Upper lobe of left lung (tissue), 6 donors: Measurements from ENCODE around the gene DGKB. TPM values are rescaled to one million over a fixed set of nuclear protein-coding genes. Genes with fewer than 3 reads are reported as not detected.
A peak's percentile ranks its signal among the peaks of the same experiment; 100 is the strongest.

Experiments used
- ATAC-seq, 2 donors: fragments of 200-7000 bp; cut with Tn5 transposase; one replicate each; pipeline ENCODE4 v1.9.1; 2022; ENCODE audit warnings: mild to moderate bottlenecking in 2 of 2, moderate library complexity in 2 of 2; ENCODE audit not compliant: low FRiP score in 2 of 2
- DNase-seq, 2 donors: peaks; one replicate each; pipeline ENCODE4 v3.0.0-alpha.2; 2019 to 2020
- H3K27ac ChIP-seq, 4 donors: fragments of 200-600 bp; sonication (generic); one replicate each; pipeline ENCODE4 v1.5.1; 2016 to 2019
- H3K27me3 ChIP-seq, 4 donors: fragments of 200-600 bp; sonication (generic); one replicate each; pipeline ENCODE4 v1.5.1; 2017 to 2019
- H3K36me3 ChIP-seq, 4 donors: fragments of 200-600 bp; sonication (generic); one replicate each; pipeline ENCODE4 v1.5.1; 2016 to 2019
- H3K4me1 ChIP-seq, 4 donors: fragments of 200-600 bp; sonication (generic); one replicate each; pipeline ENCODE4 v1.5.1; 2018 to 2019
- H3K4me3 ChIP-seq, 4 donors: fragments of 200-600 bp; sonication (generic); one replicate each; pipeline ENCODE4 v1.5.1; 2017 to 2019; ENCODE audit warnings: mild to moderate bottlenecking in 2 of 4, moderate library complexity in 1 of 4
- H3K9me3 ChIP-seq, 4 donors: fragments of 200-600 bp; sonication (generic); one replicate each; pipeline ENCODE4 v1.5.1; 2018 to 2019
- EP300 ChIP-seq, 4 donors: sonication (generic); formaldehyde crosslinking; IDR thresholded peaks; one replicate each; pipeline ENCODE4 v1.5.1; 2017; ENCODE audit warnings: antibody characterized with exemption in 4 of 4, control low read depth in 2 of 4
- POLR2A ChIP-seq, 4 donors: fragments of 450-650 bp; IDR thresholded peaks; one replicate each; pipeline ENCODE4 v1.5.1; 2016 to 2017; ENCODE audit warnings: antibody characterized with exemption in 4 of 4, mild to moderate bottlenecking in 2 of 4
- POLR2AphosphoS5 ChIP-seq, 2 donors: sonication (generic); formaldehyde crosslinking; IDR thresholded peaks; one replicate each; pipeline ENCODE4 v1.5.1; 2017; ENCODE audit warnings: antibody characterized with exemption in 2 of 2
- WGBS, 2 donors: methylation state at CpG; one replicate each; pipeline ENCODE4 v1.1.5; 2017 to 2018; 5-methylcytosine and 5-hydroxymethylcytosine counted together
- total RNA-seq, 6 donors: library from RNA; depleted of rRNA in 4 of 6; stranded (reverse); fragments of >200 nt in 4 of 6; gene quantifications; one replicate each; pipeline versions ENCODE4 v1.1.0 to v1.2.1, GENCODE V29; 2016 to 2021
- TF ChIP-seq, protein P1 (sequence below), 6 experiments: fragments of 450-650 bp in 4 of 6; fragments of 200-600 bp in 2 of 6; sonication (generic) in 2 of 6; IDR thresholded peaks; one replicate each; pipeline ENCODE4 v1.5.1; 2016 to 2019; ENCODE audit warnings: antibody characterized with exemption in 6 of 6
- donor health status: DM: no; HTN: no; CAD: no; lungs with moderate emphysema.
- donor health status: DM: no; HTN: yes; CAD: no; lungs with severe emphysema.

DGKB gene
- total RNA-seq, 6 donors from 2014 or later = 0.09 to 0.30 (median 0.30) TPM; not detected in 3

DNA sequence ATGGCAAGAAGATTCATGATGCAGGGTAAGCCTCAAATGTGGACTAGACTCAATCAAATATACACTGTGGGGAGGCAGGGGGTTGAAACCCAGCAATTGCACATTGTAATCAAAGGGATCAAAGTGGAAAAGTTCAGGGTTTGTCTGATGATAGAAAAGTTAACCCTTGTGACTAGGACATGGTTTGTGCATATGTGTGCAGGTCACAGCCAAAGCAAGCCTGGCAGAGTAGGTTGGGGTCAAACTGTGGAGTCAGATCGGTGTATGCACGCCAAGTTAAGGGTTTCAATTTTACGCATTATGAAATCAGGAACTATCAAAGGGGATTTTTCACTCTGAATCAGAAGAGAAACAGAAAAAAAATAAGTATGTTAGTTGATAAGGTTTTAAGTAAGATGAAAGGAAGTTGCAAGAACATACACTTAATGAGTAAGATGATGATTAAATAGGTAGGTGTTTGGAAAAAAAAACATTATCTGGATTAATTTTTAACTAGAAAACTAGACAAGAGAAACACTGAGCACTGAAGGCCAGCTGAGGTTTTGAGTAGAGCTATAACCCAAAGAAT is 188.3 kb downstream of the DGKB start:
- Histone ChIP-seq H3K27me3 (no peaks in the 10 kb centered on the region), H3K27ac (no peak overlapping the region), H3K36me3 (no peaks in the 10 kb centered on the region), H3K9me3 (no peaks in the 10 kb centered on the region), H3K4me1 (no peaks in the 10 kb centered on the region), H3K4me3 (no peak overlapping the region)
- TF ChIP-seq POLR2AphosphoS5 (IDR thresholded peaks at IDR 0.05) (no peak), POLR2A (IDR thresholded peaks at IDR 0.05) (no peak), EP300 (IDR thresholded peaks at IDR 0.05) (no peak)
- TF ChIP-seq, protein P1, sequence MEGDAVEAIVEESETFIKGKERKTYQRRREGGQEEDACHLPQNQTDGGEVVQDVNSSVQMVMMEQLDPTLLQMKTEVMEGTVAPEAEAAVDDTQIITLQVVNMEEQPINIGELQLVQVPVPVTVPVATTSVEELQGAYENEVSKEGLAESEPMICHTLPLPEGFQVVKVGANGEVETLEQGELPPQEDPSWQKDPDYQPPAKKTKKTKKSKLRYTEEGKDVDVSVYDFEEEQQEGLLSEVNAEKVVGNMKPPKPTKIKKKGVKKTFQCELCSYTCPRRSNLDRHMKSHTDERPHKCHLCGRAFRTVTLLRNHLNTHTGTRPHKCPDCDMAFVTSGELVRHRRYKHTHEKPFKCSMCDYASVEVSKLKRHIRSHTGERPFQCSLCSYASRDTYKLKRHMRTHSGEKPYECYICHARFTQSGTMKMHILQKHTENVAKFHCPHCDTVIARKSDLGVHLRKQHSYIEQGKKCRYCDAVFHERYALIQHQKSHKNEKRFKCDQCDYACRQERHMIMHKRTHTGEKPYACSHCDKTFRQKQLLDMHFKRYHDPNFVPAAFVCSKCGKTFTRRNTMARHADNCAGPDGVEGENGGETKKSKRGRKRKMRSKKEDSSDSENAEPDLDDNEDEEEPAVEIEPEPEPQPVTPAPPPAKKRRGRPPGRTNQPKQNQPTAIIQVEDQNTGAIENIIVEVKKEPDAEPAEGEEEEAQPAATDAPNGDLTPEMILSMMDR (IDR thresholded peaks at IDR 0.05) = no peak
- DNase-seq (no peak), ATAC-seq (no peak)
- 72 to 73% methylated on average over 3 of the region's 3 CpGs for WGBS, 2 donors

DNA sequence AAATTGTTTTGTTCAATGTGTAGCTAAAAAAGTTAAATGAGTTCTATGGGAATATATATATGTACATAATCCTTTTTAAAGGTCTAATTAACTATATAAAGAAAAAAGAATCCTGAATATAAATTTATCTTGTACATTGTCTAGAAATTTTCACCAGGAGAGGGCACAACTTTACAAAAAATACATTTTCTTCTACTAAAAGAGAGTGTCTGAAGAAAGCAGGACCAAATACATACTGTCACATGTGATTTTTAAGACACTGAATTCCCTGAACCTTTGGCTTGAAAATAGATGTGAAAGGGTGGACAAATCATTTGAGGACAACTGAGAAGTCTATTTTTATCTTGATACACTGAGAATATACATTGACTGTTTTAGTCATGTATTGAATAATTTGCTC is 204.3 kb downstream of the DGKB start:
- no peaks in the 10 kb centered on the region for H3K27me3 ChIP-seq
- no peak for DNase-seq
- no peaks in the 10 kb centered on the region for H3K4me1 ChIP-seq
- H3K4me3 ChIP-seq = no peak overlapping the region
- no peaks in the 10 kb centered on the region for H3K9me3 ChIP-seq
- ATAC-seq = no peak
- H3K27ac ChIP-seq = no peak overlapping the region
- TF ChIP-seq POLR2A (IDR thresholded peaks at IDR 0.05) (no peak), POLR2AphosphoS5 (IDR thresholded peaks at IDR 0.05) (no peak), EP300 (IDR thresholded peaks at IDR 0.05) (no peak)
- TF ChIP-seq, protein P1 (IDR thresholded peaks at IDR 0.05) = no peak
- H3K36me3 ChIP-seq = no peaks in the 10 kb centered on the region

DNA sequence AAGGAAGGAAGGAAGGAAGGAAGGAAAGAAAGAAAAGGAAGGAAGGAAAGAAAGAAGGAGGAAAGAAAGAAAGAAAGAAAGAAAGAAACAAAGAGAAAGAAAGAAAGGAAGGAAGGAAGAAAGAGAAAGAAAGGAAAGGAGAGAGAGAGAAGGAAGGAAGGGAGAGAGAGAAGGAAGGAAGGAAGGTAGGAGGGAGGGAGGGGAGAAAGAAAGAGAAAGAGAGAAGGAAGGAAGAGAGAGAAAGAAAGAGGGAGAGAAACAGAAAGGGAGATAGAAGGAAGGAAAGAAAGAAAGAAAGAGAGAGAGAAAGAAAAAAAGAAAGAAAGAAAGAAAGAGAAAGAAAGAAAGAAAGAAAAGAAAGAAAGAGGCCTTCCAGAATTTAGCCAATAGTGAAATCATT is 204.9 kb downstream of the DGKB start:
- Histone ChIP-seq H3K27ac (no peak overlapping the region), H3K4me3 (no peak overlapping the region), H3K27me3 (no peaks in the 10 kb centered on the region), H3K4me1 (no peaks in the 10 kb centered on the region), H3K36me3 (no peaks in the 10 kb centered on the region), H3K9me3 (no peaks in the 10 kb centered on the region)
- TF ChIP-seq, protein P1 (IDR thresholded peaks at IDR 0.05) = no peak
- TF ChIP-seq POLR2A (IDR thresholded peaks at IDR 0.05) = no peak
- DNase-seq = no peak
- ATAC-seq = no peak

DNA sequence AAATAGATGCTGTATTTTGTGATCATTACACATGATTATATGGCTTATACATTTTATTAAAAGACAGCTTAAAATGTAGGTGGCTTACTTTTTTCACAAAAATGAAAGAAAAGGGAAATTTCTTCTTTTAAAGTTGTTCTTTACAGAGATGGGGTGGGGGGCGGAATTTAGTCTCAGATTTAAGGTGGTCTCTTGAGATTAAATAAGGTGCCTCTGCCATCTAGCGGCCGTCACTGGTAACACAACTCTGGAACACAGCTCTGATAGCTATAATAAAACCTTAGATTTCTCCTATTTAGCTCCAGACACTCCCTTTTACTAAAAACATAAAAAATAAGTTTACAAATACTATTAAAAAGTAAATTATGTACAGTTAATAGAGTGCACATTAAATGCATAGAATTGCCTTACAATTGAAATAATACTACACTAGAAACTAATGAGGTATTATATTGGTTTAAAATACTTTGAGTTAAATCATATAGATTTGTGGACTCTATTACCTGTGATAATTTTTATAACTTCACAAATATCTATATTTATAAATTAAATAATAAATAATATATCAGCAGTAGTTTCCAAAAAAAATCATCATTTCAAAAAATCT is 210.9 kb downstream of the DGKB start:
- no peak overlapping the region for H3K27ac ChIP-seq
- 1 to 5% methylated on average over 3 of the region's 3 CpGs for WGBS, 2 donors
- H3K4me1 ChIP-seq = no peaks in the 10 kb centered on the region
- H3K4me3 ChIP-seq = no peak overlapping the region
- H3K36me3 ChIP-seq = no peaks in the 10 kb centered on the region
- TF ChIP-seq, protein P1 (IDR thresholded peaks at IDR 0.05) = peak; percentile 43 to 72 (median 63)
- no peak for TF ChIP-seq POLR2A (IDR thresholded peaks at IDR 0.05)
- DNase-seq (peak in 1 of 2 donors; percentile 28), ATAC-seq (peak in 1 of 2 donors; percentile 53)
- H3K27me3 ChIP-seq = no peaks in the 10 kb centered on the region
- H3K9me3 ChIP-seq = no peaks in the 10 kb centered on the region

DNA sequence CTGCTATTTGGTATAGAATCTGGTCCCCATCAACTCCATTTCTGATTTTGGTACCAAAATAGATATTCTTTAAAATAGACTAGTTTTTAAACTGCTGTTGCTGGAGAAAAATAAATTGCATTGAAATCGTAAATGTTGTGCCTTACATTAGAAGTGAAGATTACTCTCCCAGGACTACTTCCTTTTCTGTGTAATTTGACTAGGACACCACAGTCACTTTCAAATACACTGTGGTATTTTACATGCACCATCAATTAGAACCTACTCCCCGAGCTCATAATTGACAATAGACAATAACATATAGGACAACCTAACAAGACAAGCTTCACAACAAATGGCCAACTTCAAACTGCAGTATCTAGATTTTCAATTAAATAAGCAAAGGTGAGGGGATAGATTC is 211.5 kb downstream of the DGKB start:
- 48 to 50% methylated on average over 2 of the region's 2 CpGs for WGBS, 2 donors
- DNase-seq (no peak), ATAC-seq (no peak)
- H3K27me3 ChIP-seq = no peaks in the 10 kb centered on the region
- H3K4me3 ChIP-seq = no peak overlapping the region
- H3K4me1 ChIP-seq = no peaks in the 10 kb centered on the region
- H3K9me3 ChIP-seq = no peaks in the 10 kb centered on the region
- H3K36me3 ChIP-seq = no peaks in the 10 kb centered on the region
- no peak overlapping the region for H3K27ac ChIP-seq
- no peak for TF ChIP-seq POLR2AphosphoS5 (IDR thresholded peaks at IDR 0.05)
- TF ChIP-seq, protein P1 (IDR thresholded peaks at IDR 0.05) = no peak
- no peak for TF ChIP-seq EP300 (IDR thresholded peaks at IDR 0.05)
- no peak for TF ChIP-seq POLR2A (IDR thresholded peaks at IDR 0.05)
